T-helper 1 cell treated with Interleukin-12 subunit alpha and Interleukin-12 subunit beta and Interleukin-4 antibody, amounts not matched to agents 30 μg/mL and 1 μg/mL, for 36 hours (primary cell): ENCODE results near the gene HEBP2.

Source experiments
- H3K27ac Mint-ChIP-seq: one replicate; pipeline ENCODE4 v1.8.0; 2021; ENCODE audit warnings: mild to moderate bottlenecking, mixed read lengths
- H3K27me3 Mint-ChIP-seq: one replicate; pipeline ENCODE4 v1.8.0; 2021; ENCODE audit warnings: low read depth, mixed read lengths
- H3K36me3 Mint-ChIP-seq: one replicate; pipeline ENCODE4 v1.8.0; 2021; ENCODE audit warnings: low read depth, mixed read lengths
- H3K4me1 Mint-ChIP-seq: one replicate; pipeline ENCODE4 v1.8.0; 2021; ENCODE audit warnings: low read depth, mixed read lengths
- H3K4me3 Mint-ChIP-seq: one replicate; pipeline ENCODE4 v1.8.0; 2021; ENCODE audit warnings: mild to moderate bottlenecking, moderate library complexity, mixed read lengths
- H3K9me3 Mint-ChIP-seq: one replicate; pipeline ENCODE4 v1.8.0; 2021; ENCODE audit warnings: mixed read lengths

HEBP2 gene

DNA sequence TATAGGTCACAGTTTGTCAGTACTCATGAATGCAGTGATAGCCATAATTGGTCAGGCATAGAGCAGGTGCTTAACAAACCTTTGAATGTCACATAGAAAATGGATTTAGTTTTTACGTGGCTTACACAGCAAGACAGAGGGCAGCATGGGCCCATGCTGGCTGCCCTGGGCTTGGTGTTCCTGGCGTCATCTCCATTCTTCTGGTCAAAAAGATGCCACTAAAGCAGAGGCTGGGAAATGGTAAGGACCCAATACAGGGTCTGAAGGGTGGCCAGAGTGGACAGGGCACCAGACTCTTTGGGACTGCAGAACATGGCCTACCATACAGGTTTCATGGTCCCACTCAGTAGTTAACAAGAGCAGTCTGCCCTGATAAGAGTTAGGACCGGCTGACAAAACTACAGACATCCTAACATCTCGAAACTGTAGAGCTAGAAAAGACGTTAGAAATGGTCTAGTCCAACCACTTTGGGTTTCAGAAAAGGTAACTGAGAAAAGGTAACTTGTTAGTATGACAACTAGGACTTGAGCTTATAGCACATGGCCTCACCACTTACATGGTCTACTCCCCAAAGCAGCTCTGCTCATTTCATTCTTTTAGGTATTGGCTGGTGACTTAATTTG lies 22.6 kb downstream of the HEBP2 start:
- H3K27ac Mint-ChIP-seq, result no peak overlapping the region
- no peaks in the 10 kb centered on the region for H3K9me3 Mint-ChIP-seq
- no peak overlapping the region for H3K4me3 Mint-ChIP-seq
- H3K36me3 Mint-ChIP-seq, result no peaks in the 10 kb centered on the region
- peaks cover 12% of the 10 kb centered on the region for H3K27me3 Mint-ChIP-seq
- peaks cover 6% of the 10 kb centered on the region for H3K4me1 Mint-ChIP-seq

- H3K4me3 Mint-ChIP-seq, result no peak overlapping the region
- peaks cover 13% of the 10 kb centered on the region for H3K27me3 Mint-ChIP-seq
- no peaks in the 10 kb centered on the region for H3K9me3 Mint-ChIP-seq
- no peaks in the 10 kb centered on the region for H3K36me3 Mint-ChIP-seq
- H3K4me1 Mint-ChIP-seq, result peaks cover 6% of the 10 kb centered on the region
- no peak overlapping the region for H3K27ac Mint-ChIP-seq
Measured at GRCh38 chr6:138427701-138428100, 23.7 kb downstream of the HEBP2 start.

DNA sequence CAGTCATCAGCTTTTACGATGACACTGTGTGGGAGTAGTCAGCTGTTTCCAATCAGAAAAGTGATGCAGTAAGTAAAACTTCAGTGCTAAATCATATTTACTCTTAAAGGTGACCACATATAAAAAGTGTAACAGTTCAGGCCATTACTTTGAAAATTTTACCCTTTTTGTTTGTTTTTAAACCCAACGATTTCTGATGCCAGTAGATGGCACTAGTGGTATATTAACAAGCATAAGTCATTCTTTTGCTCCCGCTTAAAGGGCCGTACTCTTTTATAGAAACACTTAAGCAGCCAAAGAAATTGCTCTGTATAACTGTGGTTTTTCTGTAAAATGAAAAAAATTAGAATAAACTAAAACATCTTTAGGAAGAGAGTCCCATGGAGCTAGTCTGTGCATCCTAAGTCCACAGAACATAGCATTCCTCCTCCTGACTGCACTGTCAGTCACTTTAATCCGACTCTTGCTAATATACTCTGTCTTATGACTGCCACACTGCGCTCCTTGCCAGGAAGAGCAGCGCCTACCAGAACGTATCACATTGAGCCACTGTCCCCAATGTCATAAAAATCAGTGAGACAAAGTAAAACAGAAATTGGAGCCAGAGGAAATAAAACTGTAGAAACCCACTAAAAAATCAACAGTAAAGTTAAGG lies 25.0 kb downstream of the HEBP2 start:
- Mint-ChIP-seq H3K9me3 (no peaks in the 10 kb centered on the region), H3K27me3 (peaks cover 13% of the 10 kb centered on the region), H3K4me3 (no peak overlapping the region), H3K4me1 (peaks cover 1% of the 10 kb centered on the region), H3K36me3 (no peaks in the 10 kb centered on the region), H3K27ac (no peak overlapping the region)

DNA sequence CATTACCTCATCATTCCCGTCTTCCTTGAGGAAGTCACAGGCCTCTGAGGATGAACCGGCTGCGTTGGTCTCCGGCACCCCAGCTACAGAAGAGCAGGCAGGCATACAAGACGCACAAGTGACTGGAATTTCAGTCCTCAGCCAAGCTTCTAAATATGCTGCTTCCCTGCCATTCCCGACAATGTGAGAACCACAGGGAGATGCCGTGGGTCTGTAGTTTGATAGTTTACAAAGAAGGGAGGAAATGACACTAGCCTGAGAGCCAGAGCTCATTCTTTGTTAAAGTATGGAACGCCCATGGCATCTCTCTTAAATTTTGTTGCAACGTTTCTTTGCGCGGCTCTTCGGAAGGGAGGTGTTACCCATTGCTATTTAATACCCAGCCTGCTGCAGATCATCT lies 25.7 kb downstream of the HEBP2 start:
- Mint-ChIP-seq H3K27ac (no peak overlapping the region), H3K36me3 (no peaks in the 10 kb centered on the region)

DNA sequence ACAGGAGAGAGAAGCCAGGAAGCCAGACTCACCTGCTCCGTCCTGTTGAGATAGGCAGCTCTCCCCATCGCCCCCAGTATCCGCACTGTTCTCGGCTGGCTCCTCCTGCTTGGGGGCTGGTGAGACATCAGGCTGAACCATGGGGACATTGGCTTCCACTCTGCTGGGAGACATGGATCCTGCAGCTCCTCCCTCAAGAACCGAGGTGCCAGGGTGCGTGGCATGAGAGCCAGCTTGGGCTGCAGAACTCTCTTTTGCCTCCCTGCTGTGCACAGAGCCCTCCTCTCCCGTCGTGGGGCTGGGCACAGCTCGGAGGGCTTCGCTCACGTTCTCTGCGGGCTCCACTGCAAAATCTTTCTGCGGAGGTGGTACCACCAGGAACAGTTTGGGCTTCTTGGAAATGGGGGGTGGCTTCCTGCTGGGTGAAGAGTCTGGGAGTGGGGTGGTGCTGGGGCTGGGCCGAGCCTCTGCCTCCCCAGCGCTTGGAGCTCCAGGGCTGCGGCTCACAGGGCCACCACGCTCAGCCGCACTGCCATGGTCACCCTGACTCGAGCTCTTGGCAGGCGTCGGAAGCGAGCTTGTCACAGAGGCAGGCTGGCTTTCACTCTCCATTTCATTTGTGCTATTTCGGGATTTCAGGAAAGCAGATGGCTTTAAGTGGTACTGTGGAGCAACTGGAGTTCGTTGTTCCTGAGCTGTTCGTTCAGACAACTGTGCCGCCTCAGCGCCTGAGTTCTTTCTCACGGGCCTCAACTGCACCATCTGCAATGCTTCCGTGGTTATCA lies 26.5 kb downstream of the HEBP2 start:
- Mint-ChIP-seq H3K9me3 (no peaks in the 10 kb centered on the region), H3K36me3 (no peaks in the 10 kb centered on the region), H3K27me3 (peaks cover 13% of the 10 kb centered on the region), H3K4me3 (no peak overlapping the region), H3K4me1 (peaks cover 1% of the 10 kb centered on the region), H3K27ac (no peak overlapping the region)

More for the DNA sequence above, 25.7 kb downstream of the HEBP2 start:
- Mint-ChIP-seq H3K27me3 (peaks cover 13% of the 10 kb centered on the region), H3K9me3 (no peaks in the 10 kb centered on the region), H3K4me1 (peaks cover 1% of the 10 kb centered on the region), H3K4me3 (no peak overlapping the region)

GRCh38 chr6:138431256-138432062 lies 27.4 kb downstream of the HEBP2 start:
- no peaks in the 10 kb centered on the region for H3K9me3 Mint-ChIP-seq
- no peak overlapping the region for H3K4me3 Mint-ChIP-seq
- H3K27me3 Mint-ChIP-seq, result peaks cover 13% of the 10 kb centered on the region
- H3K36me3 Mint-ChIP-seq, result no peaks in the 10 kb centered on the region
- H3K27ac Mint-ChIP-seq, result no peak overlapping the region
- peaks cover 1% of the 10 kb centered on the region for H3K4me1 Mint-ChIP-seq

GRCh38 chr6:138432063-138432356 lies 28.0 kb downstream of the HEBP2 start:
- Mint-ChIP-seq H3K27ac (no peak overlapping the region), H3K36me3 (no peaks in the 10 kb centered on the region), H3K27me3 (peaks cover 13% of the 10 kb centered on the region), H3K4me1 (peaks cover 1% of the 10 kb centered on the region), H3K4me3 (no peak overlapping the region), H3K9me3 (no peaks in the 10 kb centered on the region)

GRCh38 chr6:138434096-138434495 lies 30.1 kb downstream of the HEBP2 start:
- H3K36me3 Mint-ChIP-seq, result no peaks in the 10 kb centered on the region
- H3K4me3 Mint-ChIP-seq, result no peak overlapping the region
- H3K9me3 Mint-ChIP-seq, result no peaks in the 10 kb centered on the region

GRCh38 chr6:138434925-138435324 lies 30.9 kb downstream of the HEBP2 start:
- Mint-ChIP-seq H3K4me3 (no peak overlapping the region), H3K27ac (no peak overlapping the region), H3K9me3 (no peaks in the 10 kb centered on the region), H3K36me3 (no peaks in the 10 kb centered on the region), H3K4me1 (no peaks in the 10 kb centered on the region), H3K27me3 (peaks cover 3% of the 10 kb centered on the region)

More at GRCh38 chr6:138434096-138434495, 30.1 kb downstream of the HEBP2 start:
- H3K27ac Mint-ChIP-seq, result no peak overlapping the region
- H3K27me3 Mint-ChIP-seq, result peaks cover 7% of the 10 kb centered on the region
- peaks cover 1% of the 10 kb centered on the region for H3K4me1 Mint-ChIP-seq

- Mint-ChIP-seq H3K9me3 (no peaks in the 10 kb centered on the region), H3K4me1 (no peaks in the 10 kb centered on the region), H3K27me3 (peaks cover 5% of the 10 kb centered on the region), H3K36me3 (no peaks in the 10 kb centered on the region), H3K4me3 (no peak overlapping the region), H3K27ac (no peak overlapping the region)
Measured at GRCh38 chr6:138439546-138439945, 35.5 kb downstream of the HEBP2 start.

- H3K9me3 Mint-ChIP-seq, result no peaks in the 10 kb centered on the region
- no peaks in the 10 kb centered on the region for H3K4me1 Mint-ChIP-seq
- peaks cover 5% of the 10 kb centered on the region for H3K27me3 Mint-ChIP-seq
- H3K27ac Mint-ChIP-seq, result no peak overlapping the region
- H3K4me3 Mint-ChIP-seq, result no peak overlapping the region
- no peaks in the 10 kb centered on the region for H3K36me3 Mint-ChIP-seq
Measured at GRCh38 chr6:138440296-138440695, 36.3 kb downstream of the HEBP2 start.

- no peak overlapping the region for H3K27ac Mint-ChIP-seq
- H3K9me3 Mint-ChIP-seq, result no peaks in the 10 kb centered on the region
- H3K36me3 Mint-ChIP-seq, result no peaks in the 10 kb centered on the region
- no peak overlapping the region for H3K4me3 Mint-ChIP-seq
- peaks cover 5% of the 10 kb centered on the region for H3K27me3 Mint-ChIP-seq
- no peaks in the 10 kb centered on the region for H3K4me1 Mint-ChIP-seq
Measured at GRCh38 chr6:138440758-138441357, 36.8 kb downstream of the HEBP2 start.

DNA sequence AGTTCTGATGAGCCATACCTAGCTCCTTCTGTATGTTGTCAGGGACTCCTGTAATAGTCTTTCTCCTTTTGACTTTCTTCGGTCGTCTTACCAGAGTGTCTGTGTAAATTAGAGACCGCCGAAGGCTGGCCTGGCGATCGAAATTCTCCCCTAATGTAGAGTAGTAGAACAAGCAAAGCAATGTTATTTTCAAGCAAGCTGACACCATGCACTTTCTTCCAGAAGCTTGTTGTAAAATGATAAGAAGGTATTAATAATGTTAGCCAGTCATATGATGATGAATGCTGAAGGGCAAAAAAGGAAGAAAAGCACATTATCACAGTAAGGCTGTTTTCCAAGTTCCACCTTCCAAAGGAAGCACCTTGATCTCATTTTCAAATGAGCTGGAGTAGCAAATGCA lies 37.9 kb downstream of the HEBP2 start:
- no peak overlapping the region for H3K27ac Mint-ChIP-seq
- H3K4me1 Mint-ChIP-seq, result no peaks in the 10 kb centered on the region
- H3K36me3 Mint-ChIP-seq, result no peaks in the 10 kb centered on the region
- H3K4me3 Mint-ChIP-seq, result no peak overlapping the region
- peaks cover 5% of the 10 kb centered on the region for H3K27me3 Mint-ChIP-seq
- H3K9me3 Mint-ChIP-seq, result no peaks in the 10 kb centered on the region

GRCh38 chr6:138442663-138443062 lies 38.6 kb downstream of the HEBP2 start:
- Mint-ChIP-seq H3K4me3 (no peak overlapping the region), H3K27me3 (peaks cover 5% of the 10 kb centered on the region), H3K36me3 (no peaks in the 10 kb centered on the region), H3K9me3 (no peaks in the 10 kb centered on the region), H3K27ac (no peak overlapping the region), H3K4me1 (no peaks in the 10 kb centered on the region)
